Retina (tissue), 1 donor: Measurements from ENCODE around the gene LGALS12.
A peak's percentile ranks its signal among the peaks of the same experiment; 100 is the strongest.

Experiments
- DNase-seq: peaks from one replicate; pipeline ENCODE4 v3.0.0-alpha.2; 2016

LGALS12 gene, protein sequence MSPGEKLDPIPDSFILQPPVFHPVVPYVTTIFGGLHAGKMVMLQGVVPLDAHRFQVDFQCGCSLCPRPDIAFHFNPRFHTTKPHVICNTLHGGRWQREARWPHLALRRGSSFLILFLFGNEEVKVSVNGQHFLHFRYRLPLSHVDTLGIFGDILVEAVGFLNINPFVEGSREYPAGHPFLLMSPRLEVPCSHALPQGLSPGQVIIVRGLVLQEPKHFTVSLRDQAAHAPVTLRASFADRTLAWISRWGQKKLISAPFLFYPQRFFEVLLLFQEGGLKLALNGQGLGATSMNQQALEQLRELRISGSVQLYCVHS

DNA sequence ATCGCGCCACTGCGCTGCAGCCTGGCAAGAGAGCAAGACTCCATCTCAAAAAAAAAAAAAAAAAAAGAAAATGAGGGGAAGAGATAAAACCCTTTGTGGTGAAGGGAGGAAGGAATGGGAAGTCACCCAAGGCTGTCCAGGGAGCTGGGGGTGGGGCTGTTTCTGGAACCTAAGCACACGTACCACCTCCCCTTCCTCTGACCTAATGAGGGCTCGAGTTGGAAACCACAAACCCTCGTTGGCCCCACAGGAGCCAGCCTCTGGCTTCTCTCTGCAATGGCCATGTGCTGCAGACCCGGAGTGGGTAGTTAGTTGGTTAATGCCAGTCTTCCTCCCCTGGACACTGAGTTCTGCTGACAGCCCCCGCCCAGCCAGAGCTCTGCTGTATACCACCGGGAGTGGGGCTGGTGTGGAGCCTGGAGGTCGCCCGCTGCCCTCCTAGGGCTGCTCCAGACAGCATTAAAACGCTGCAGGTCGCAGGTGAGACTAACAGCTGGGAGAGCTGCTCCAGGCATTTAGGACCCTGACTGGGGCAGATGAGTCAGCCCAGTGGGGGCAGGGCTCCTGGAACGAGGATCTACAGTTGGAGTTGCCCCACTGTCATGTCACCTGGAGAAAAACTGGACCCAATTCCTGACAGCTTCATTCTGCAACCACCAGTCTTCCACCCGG is at the start of gene LGALS12:
Gene LGALS12 (plus strand): TSS at position 228 of the 672 bp plus-strand sequence. CDS start 375 bp downstream, at position 603.
- no peak for DNase-seq

- DNase-seq, result no peak
Observed at GRCh38 chr11:63459586-63459985, 46.3 kb upstream of the LGALS12 start.

- no peak for DNase-seq
Observed at GRCh38 chr11:63462137-63462536, 43.7 kb upstream of the LGALS12 start.

- DNase-seq, result no peak
Observed at GRCh38 chr11:63470311-63470710, 35.6 kb upstream of the LGALS12 start.

DNA sequence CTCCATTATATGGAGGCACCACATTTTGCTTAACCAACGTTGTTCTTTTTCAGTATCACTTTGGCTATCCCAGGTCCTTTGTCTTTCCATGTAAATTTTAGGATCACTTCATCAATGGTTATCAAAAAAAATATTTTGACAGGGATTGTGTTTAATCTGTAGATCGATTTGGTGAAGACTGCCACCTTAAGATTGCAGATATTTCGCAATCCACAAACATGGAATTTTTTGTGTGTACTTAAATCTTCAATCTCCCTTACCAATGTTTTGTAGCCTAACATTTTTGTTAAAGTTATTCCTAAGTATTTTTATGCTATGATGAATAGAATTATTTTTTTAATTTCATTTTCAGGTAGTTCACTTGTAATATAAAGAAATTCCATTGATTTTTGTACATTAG is 33.5 kb upstream of the LGALS12 start:
- DNase-seq, result no peak

- DNase-seq, result no peak
Observed at GRCh38 chr11:63476618-63477017, 29.3 kb upstream of the LGALS12 start.

GRCh38 chr11:63478896-63479295 is 27.0 kb upstream of the LGALS12 start:
- peak; percentile 72 for DNase-seq

- DNase-seq, result no peak
Observed at GRCh38 chr11:63480039-63480438, 25.8 kb upstream of the LGALS12 start.

DNA sequence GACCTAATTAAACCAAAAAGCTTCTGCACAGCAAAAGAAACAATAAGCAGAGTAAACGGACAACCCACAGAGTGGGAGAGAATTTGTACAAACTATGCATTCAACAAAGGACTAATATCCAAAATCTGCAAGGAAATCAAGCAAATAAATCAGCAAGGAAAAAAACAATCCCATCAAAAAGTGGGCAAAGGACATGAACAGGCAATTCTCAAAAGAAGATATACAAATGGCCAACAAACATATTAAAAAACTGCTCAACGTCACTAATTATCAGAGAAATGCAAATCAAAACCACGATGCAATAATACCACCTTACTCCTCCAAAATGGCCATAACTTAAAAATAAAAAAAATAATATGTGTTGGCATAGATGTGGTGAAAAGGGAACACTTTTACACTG is 20.1 kb upstream of the LGALS12 start:
- no peak for DNase-seq

- DNase-seq, result no peak
Observed at GRCh38 chr11:63488789-63489188, 17.1 kb upstream of the LGALS12 start.

DNA sequence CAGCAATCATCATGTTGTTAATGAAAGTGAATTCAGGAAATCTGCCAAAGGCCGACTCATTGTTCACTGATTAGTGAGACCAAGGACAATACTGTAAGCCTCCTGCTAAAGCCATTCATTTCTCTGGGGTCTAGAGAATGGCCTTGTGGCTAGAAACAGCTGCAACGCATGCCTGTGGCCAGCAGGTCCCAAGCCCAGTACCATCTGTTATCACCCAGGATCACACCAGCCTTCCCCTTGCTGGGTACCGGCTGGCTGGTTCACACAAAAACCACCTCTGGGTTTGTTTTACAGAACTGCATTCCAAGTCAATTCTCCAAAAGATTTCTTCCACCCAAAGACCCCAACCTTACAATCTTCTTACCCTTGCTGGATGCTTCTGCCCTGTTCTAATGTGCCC is 16.0 kb upstream of the LGALS12 start:
- DNase-seq, result peak; percentile 71

DNA sequence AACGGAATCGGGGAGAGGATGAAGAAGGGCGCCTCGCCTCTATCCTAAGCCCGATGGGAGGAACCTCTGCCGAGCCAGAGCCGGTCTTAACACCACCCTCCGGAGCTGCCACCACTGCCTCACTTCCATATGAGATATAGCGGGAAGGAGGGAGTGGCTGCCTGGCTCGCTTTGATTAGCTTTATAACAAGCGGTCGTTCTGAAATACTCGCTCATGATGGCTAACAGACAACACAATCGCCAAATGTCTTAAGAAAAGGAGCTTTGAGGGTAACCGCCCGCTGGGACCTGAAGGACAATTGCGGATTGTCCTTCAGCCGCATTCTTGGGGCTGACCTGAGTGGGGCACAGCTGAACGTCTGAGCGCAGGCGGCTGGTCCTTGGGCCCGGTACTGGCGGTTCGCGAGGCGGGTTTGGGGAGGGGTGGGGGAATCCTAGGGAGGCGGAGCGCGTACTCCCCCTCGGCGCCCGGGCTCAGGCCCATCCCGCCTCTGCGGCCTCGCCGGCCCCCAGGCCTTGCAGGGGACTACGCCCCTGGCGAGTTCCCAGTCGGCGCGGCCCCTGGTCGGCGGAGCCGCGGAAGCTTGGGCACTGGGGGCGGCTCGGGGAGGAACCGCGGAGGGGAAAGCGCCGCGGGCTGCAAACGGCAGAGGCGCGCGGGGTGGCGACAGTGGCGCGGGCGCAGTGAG is 15.2 kb upstream of the LGALS12 start, which contains the start of gene PLAAT5:
Gene PLAAT5 (minus strand): TSS at position 617 of the 689 bp plus-strand sequence. CDS start 133 bp downstream, at position 484.
- peak; percentile 80 for DNase-seq

DNA sequence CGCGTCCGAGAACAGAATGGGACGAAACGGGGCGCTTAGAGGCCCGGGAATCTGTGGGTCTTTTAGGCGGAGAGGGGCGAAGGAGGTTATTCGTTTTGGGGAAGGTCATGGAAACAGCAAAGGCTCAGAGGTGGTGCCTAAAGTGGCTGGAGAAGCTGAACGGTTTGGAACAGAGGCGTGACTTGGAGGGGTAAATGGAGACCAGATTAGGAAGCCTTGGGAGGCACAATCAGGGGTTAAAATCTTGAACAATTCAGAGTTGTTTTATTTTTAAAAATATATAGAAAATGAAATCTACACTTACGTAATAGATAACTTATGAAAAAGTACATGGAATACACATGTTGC is 14.7 kb upstream of the LGALS12 start:
- DNase-seq, result no peak

DNA sequence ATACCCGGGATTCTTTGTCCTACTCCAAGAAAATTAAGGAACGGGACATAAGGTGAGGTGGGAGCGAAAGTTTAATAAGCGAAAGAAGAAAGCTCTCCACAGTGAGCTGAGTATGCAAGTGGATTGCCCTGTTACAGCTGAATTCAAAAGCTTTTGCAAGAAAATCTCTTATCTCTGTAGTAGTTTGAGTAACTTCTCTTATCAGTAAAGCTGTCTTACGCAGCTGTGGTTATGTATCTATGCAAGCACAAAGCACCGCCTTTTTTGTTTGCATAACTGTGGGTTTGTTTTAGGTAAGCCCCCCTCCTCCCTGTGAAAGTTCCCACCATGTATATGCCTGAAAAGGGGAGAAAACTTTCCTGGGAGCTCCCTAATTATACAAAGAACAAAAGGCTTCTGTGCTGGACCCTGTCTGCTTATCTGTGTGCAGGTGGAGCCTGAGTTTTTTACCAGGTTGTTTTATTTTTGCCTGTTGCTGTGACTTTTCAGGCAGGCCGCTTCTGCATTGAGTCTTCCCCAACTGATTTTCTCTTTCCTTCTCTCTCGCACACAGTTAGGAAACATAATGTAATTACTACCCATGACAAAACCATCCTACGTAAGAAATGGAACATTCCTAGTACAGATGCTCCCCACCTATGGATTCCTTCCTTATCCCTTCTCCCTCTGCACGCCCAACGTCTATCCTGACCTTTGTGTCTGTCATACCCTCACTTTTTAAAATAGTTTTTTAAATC is 14.1 kb upstream of the LGALS12 start:
- no peak for DNase-seq

DNA sequence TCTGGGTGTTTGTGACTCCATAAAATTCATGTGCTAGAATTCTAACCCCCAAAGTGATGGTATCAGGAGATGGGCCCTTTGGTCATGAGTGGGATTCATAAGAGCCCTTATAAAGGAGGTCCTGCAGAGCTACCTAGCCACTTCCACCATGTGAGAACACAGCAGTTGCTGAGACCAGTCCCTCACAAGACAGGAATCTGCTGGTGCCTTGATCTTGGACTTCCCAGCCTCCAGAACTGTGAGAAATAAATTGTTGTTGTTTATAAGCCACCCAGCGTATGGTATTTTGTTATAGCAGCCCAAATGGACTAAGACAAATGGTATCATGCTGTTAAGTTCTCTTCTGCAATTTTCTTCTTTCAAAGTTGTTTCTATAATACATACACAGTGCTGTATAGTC is 13.4 kb upstream of the LGALS12 start:
- DNase-seq, result no peak

DNA sequence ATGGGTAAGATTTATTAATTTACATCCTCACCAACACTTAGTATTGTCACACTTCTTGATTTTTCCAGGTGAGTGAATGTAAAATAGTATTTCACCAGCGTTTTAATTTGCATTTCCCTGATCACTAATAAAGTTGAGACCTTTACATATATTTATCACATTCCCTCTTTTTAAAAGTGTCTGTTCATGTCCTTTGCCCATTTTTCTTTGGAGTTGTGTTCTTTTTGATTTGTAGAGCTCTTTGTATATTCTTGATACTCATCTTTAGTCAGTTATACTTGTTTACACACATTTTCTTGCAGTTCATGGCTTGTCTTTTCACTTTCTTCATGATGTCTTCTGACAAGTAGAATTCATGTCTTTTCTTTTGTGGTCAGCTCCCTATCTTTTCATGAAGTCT is 12.8 kb upstream of the LGALS12 start:
- no peak for DNase-seq

DNA sequence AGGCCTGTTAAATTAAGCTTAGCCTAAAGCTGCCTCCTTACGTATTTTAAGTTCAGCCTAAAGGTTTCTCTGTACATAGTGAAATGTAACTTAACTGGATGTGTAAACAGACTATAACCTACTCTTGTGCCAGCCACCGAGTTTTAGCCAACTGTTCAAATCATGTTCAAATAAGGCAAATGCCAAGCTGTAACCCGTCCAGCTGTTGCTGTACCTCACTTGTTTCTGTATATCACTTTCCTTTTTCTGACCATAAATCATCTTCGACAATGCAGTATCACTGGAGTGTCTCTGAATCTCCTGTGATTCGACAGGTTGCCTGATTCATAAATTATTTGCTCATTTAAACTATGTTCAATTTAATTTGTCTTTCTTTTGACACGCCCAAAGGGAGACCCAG is 10.9 kb upstream of the LGALS12 start:
- DNase-seq, result no peak

- no peak for DNase-seq
Observed at GRCh38 chr11:63499874-63500273, 6.0 kb upstream of the LGALS12 start.

DNA sequence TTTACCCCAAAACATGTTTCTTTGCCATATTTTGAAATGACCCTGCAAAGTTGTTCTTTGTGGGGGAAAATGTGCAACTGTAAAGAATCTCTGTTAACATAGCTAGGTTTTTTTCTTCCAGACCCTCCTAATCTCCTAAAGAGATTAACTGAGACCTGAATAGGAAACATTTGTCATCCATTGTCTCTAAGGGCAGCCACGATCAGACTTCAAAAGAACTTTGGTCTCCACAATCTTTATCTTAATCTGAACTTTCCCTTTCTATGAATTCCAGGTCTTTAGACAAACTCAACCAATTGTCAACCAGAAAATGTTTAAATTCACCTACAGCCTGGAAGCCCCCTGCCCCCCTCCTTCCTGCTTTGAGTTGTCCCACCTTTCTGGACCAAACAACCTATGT is 4.6 kb upstream of the LGALS12 start:
- DNase-seq, result no peak

DNA sequence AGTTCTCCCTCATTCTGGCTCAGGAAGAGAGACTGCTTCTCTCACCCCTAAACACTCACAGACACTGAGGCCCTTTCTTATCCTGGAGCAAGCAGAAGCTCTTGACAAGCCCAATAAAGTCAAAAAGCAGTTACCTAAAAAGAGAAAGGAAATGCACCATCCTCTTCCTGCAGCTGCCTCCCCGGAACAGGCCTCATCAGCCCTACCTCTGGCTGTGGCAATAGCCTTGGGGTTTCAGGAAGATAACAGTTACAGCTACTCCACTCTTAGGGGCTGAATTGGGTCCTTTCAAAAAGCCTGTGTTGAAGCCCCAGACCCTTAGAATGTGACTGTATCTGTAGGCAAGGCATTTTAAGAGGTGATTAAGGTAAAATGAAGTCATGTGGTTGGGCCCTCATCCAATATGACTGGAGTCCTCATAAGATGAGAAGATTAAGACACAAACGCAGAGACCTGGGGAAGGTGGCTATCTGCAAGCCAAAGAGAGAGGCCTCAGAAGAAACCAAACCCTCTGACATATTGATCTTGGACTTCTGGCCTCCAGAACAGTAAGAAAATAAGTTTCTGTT is 3.5 kb upstream of the LGALS12 start:
- DNase-seq, result no peak

DNA sequence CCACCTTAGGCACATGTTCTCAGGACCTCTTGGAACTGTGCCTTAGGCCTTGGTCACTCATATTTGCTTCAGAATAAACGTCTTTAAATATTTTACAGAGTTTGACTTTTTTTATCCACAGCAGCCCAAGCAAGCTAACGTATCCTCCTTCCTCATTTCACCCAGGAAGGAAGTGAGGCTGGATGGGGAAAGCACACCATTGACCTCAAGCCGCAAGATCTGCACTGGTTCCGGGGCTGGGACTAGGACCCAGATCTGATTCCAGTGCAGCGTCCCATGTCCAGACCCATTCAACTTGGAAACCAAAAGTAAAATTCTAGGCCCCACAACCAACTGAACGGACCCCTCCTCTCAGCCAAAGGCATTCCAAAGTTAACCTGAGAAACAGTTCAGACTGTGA is 2.4 kb upstream of the LGALS12 start:
- no peak for DNase-seq

DNA sequence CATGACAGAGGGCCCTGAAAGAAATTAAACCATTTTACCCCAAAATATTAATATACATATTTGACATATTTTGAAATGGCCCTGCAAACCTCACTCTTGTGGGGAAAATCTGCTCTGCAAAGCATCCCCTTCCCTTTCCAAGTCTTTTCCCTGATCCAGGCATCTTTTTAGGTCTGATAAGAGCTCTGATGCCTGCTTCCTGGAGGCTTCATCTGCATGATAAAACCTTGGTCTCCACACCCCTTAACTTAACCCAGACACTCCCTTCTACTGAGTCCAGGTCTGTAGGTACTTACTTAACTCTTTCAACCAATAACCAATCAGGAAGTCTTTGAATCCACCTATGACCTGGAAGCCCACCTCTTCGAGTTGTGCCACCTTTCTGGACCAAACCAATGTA is 1.8 kb upstream of the LGALS12 start:
- DNase-seq, result no peak
